Hepatocyte (in vitro differentiated cells): Measurements from ENCODE around the gene LRRC10.

ENCODE experiments used
- EZH2 ChIP-seq: fragments of 200-600 bp; sonication (generic); IDR thresholded peaks from 2 replicates; pipeline ENCODE4 v1.6.1; 2016; ENCODE audit warnings: antibody characterized with exemption, mild to moderate bottlenecking, borderline replicate concordance
- TF ChIP-seq, protein P1 (sequence below): fragments of 200-600 bp; sonication (generic); IDR thresholded peaks from 2 replicates; pipeline ENCODE4 v1.5.1; 2016; ENCODE audit warnings: antibody characterized with exemption, mild to moderate bottlenecking; ENCODE audit not compliant: poor library complexity

- TF ChIP-seq, protein P1, sequence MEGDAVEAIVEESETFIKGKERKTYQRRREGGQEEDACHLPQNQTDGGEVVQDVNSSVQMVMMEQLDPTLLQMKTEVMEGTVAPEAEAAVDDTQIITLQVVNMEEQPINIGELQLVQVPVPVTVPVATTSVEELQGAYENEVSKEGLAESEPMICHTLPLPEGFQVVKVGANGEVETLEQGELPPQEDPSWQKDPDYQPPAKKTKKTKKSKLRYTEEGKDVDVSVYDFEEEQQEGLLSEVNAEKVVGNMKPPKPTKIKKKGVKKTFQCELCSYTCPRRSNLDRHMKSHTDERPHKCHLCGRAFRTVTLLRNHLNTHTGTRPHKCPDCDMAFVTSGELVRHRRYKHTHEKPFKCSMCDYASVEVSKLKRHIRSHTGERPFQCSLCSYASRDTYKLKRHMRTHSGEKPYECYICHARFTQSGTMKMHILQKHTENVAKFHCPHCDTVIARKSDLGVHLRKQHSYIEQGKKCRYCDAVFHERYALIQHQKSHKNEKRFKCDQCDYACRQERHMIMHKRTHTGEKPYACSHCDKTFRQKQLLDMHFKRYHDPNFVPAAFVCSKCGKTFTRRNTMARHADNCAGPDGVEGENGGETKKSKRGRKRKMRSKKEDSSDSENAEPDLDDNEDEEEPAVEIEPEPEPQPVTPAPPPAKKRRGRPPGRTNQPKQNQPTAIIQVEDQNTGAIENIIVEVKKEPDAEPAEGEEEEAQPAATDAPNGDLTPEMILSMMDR: no peak
- TF ChIP-seq EZH2: no peak
These were observed 45.1 kb upstream of the LRRC10 start for GRCh38 chr12:69655616-69656340.
